Kidney (tissue), 14 donors: Measurements from ENCODE around the gene SRRM3. TPM values are rescaled to one million over a fixed set of nuclear protein-coding genes. Genes with fewer than 3 reads are reported as not detected.
A peak's percentile ranks its signal among the peaks of the same experiment; 100 is the strongest.

ENCODE experiments used
- DNase-seq, 5 donors: peaks; one replicate each; pipeline ENCODE4 v3.0.0-alpha.2; 2013 to 2020
- FAIRE-seq: peaks from 2 replicates; lab custom pipeline; 2012; peaks lifted over from hg19 to GRCh38; lab: Jason Lieb, UNC
- H3K27ac ChIP-seq, 2 donors: one replicate each; pipeline ENCODE4 v1.7.0; 2013; ENCODE audit warnings: low read depth in 2 of 2, low read length in 2 of 2, inconsistent platforms in 1 of 2
- H3K27me3 ChIP-seq: one replicate; pipeline ENCODE4 v1.7.1; 2013; ENCODE audit warnings: low read length, inconsistent platforms; ENCODE audit not compliant: control insufficient read depth, insufficient read depth
- H3K36me3 ChIP-seq, 3 donors: one replicate each; pipeline versions ENCODE4 v1.7.0 to v1.7.1; 2013; ENCODE audit warnings: low read length in 3 of 3, control low read depth in 1 of 3, inconsistent platforms in 1 of 3; ENCODE audit not compliant: insufficient read depth in 3 of 3, control insufficient read depth in 2 of 3
- H3K4me1 ChIP-seq, 3 donors: one replicate each; pipeline versions ENCODE4 v1.7.0 to v1.7.1; 2013; ENCODE audit warnings: low read length in 3 of 3, inconsistent platforms in 1 of 3, low read depth in 1 of 3; ENCODE audit not compliant: control insufficient read depth in 2 of 3, insufficient read depth in 2 of 3
- H3K4me3 ChIP-seq, 3 donors: one replicate each; pipeline versions ENCODE4 v1.7.0 to v1.8.1; 2013; ENCODE audit warnings: low read length in 3 of 3, control low read depth in 1 of 3, inconsistent platforms in 1 of 3
- H3K9ac ChIP-seq, 3 donors: one replicate each; pipeline versions ENCODE4 v1.7.0 to v1.7.1; 2013; ENCODE audit warnings: low read length in 3 of 3, control low read depth in 1 of 3, inconsistent platforms in 1 of 3
- H3K9me3 ChIP-seq, 3 donors: one replicate each; pipeline versions ENCODE4 v1.7.0 to v1.7.1; 2013; ENCODE audit warnings: low read length in 3 of 3, control low read depth in 1 of 3, inconsistent platforms in 1 of 3; ENCODE audit not compliant: control insufficient read depth in 2 of 3, insufficient read depth in 1 of 3
- intact Hi-C: fragments of 100-400 bp; cut with DNase I; formaldehyde crosslinking; loops from one replicate; pipeline ENCODE4 v1.11.1; 2022
- polyA plus RNA-seq: library from polyadenylated mRNA; stranded (reverse); fragments of 350-450 nt; fragmentation: Illumina TruSeq; extraction: RNeasy Lipid Tissue Mini Kit (QIAGEN cat#74804); gene quantifications from one replicate; pipeline ENCODE4 v1.2.3, GENCODE V29; 2014; ENCODE audit warnings: low read depth, low replicate concordance; ENCODE audit not compliant: insufficient read depth
- total RNA-seq: library from RNA; stranded (reverse); fragmentation: NEBNext Ultra II Directional; extraction: Animal tissue kit (Norgen Biotek cat#: 25700); gene quantifications from one replicate; pipeline ENCODE4 v1.2.1, GENCODE V29; 2021
- TF ChIP-seq, protein P1 (sequence below): IDR thresholded peaks from 3 replicates; pipeline ENCODE4 v1.5.1; 2012; ENCODE audit warnings: mild to moderate bottlenecking, moderate library complexity, borderline replicate concordance; ENCODE audit not compliant: insufficient read depth; ENCODE audit errors: extremely low read depth
- donor health status: control.
- donor health status: control.
- donor health status: control.
- donor health status: control.
- donor health status: control.
- donor health status: DM: yes; HTN: yes; CAD: no.
- donor health status: Normal renal cell carcinoma (clear cell type).

The SRRM3 gene
- total and polyA plus RNA-seq, 2 donors from 2014 or later, result 0.99 to 1.0 TPM

DNA sequence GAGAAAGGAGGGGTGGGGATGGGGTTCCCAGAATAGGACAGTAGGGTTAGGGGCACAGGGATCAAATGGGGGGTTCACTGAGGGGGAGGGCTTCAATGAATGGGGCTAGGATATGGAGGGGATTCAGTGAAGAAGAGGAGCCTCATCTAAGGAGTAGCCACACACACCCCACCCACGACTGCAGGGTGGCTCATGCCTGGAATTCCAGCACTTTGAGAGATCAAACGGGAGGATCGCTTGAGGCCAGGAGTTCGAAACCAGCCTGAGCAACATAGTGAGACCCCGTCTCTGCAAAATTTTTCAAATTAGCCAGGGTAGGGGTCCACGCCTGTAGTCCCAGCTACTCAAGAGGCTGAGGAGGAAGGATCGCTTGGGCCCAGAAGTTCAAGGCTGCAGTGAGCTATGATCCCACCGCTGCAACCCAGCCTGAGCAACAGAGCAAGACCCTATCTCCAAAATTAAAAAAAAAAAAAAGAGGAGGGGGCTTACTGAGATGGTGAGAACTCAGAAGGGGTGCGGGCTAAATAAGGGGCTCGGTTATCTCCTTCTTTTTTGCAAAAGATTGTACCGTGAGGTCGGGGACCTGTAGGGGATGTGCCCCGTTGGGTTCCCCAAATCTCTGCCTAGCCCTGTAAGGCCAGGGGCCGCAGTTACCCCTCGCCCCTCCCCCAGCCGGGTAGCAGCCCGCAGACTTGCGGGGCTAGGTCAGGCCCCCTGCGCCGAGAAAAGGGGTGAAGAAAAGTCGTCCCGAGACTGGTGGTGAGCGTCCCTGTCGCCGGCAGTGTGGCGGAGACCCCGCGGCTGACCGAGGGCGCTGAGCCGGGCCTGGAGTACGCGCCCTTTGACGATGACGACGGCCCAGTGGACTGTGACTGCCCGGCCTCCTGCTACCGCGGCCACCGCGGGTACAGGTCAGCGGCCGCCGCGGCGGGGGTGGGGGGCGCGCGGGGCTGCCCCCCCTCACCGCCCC, 57.7 kb downstream of the SRRM3 start:
- peak in 4 of 5 donors; percentile 58 to 82 (median 67) for DNase-seq
- H3K27ac ChIP-seq, result no peak overlapping the region
- intact Hi-C loops, result loop anchor here (10.0 kb wide), 1 partner anchor 75 kb away; no protein-coding TSS in a partner anchor
- TF ChIP-seq, protein P1, sequence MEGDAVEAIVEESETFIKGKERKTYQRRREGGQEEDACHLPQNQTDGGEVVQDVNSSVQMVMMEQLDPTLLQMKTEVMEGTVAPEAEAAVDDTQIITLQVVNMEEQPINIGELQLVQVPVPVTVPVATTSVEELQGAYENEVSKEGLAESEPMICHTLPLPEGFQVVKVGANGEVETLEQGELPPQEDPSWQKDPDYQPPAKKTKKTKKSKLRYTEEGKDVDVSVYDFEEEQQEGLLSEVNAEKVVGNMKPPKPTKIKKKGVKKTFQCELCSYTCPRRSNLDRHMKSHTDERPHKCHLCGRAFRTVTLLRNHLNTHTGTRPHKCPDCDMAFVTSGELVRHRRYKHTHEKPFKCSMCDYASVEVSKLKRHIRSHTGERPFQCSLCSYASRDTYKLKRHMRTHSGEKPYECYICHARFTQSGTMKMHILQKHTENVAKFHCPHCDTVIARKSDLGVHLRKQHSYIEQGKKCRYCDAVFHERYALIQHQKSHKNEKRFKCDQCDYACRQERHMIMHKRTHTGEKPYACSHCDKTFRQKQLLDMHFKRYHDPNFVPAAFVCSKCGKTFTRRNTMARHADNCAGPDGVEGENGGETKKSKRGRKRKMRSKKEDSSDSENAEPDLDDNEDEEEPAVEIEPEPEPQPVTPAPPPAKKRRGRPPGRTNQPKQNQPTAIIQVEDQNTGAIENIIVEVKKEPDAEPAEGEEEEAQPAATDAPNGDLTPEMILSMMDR, result no peak
- no peaks in the 10 kb centered on the region for H3K4me1 ChIP-seq
- no peaks in the 10 kb centered on the region for H3K9me3 ChIP-seq
- no peaks in the 10 kb centered on the region for H3K36me3 ChIP-seq
- no peak overlapping the region for H3K4me3 ChIP-seq
- no peak overlapping the region for H3K9ac ChIP-seq
- FAIRE-seq, result no peak
- no peaks in the 10 kb centered on the region for H3K27me3 ChIP-seq

DNA sequence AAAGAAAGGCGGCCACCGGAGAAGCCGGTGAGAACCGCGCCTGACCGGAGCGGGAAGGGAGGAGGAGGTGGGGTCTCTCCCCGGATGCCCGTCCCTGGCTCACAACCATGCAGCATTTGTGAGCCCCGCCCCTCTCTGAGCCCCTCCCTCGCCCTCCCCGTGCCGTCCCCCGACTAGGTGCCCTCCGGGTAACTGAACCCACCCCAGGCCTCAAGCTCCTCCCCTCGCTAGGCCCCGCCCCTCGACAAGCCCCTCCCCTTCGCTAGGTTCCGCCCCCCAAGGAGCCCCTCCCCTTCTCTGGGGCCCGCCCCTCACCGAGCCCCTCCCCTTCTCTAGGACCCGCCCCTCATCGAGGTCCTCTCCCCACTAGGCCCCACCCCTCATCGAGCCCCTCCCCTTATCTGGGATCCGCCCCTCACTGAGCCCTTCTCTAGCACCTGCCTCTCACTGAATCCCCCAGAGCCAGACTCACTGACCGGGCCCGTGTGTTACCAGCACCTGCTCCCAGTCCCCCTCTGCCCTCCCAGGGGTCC, 58.5 kb downstream of the SRRM3 start:
- intact Hi-C loops, result loop anchor here (10.0 kb wide), 1 partner anchor 75 kb away; no protein-coding TSS in a partner anchor
- no peaks in the 10 kb centered on the region for H3K36me3 ChIP-seq
- DNase-seq (peak in 4 of 5 donors; percentile 78 to 95 (median 82)), FAIRE-seq (no peak)
- H3K27ac ChIP-seq, result no peak overlapping the region
- H3K9ac ChIP-seq, result no peak overlapping the region
- TF ChIP-seq, protein P1, result no peak
- H3K27me3 ChIP-seq, result no peaks in the 10 kb centered on the region
- no peaks in the 10 kb centered on the region for H3K4me1 ChIP-seq
- H3K9me3 ChIP-seq, result no peaks in the 10 kb centered on the region
- H3K4me3 ChIP-seq, result no peak overlapping the region

DNA sequence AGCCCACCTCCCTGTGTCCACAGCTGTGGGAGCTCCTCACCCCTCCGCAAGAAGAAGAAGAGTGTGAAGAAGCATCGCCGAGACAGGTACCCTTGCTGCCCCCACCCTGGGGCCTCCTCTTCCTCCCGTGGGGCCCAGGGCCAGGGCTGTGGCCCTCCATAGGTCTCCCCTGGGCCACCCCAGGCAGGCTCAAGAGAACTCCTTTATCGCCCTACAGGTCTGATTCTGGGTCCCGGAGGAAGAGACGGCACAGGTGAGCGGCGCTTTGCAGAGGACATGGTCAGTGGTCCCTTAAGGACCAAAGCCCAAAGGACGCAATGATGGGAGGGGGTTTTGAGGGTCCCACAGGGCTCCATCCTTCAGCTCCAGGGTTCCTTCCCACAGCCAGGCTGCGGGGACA, 59.6 kb downstream of the SRRM3 start:
- TF ChIP-seq, protein P1, result no peak
- no peaks in the 10 kb centered on the region for H3K9me3 ChIP-seq
- H3K4me1 ChIP-seq, result no peaks in the 10 kb centered on the region
- FAIRE-seq (no peak), DNase-seq (peak in 1 of 5 donors; percentile 47)
- no peaks in the 10 kb centered on the region for H3K36me3 ChIP-seq
- H3K4me3 ChIP-seq, result no peak overlapping the region
- no peaks in the 10 kb centered on the region for H3K27me3 ChIP-seq
- H3K27ac ChIP-seq, result no peak overlapping the region
- intact Hi-C loops, result loop anchor here (10.0 kb wide), 1 partner anchor 77 kb away; no protein-coding TSS in a partner anchor
- H3K9ac ChIP-seq, result no peak overlapping the region
